Skeletal muscle tissue (tissue), 4 donors: ENCODE results near the gene PFN2. TPM values are rescaled to one million over a fixed set of nuclear protein-coding genes. Genes with fewer than 3 reads are reported as not detected.

Experiments
- H3K27ac ChIP-seq: one replicate; pipeline ENCODE4 v1.7.0; 2013; ENCODE audit warnings: mild to moderate bottlenecking, low read depth, low read length, inconsistent platforms
- H3K27me3 ChIP-seq, 3 donors: one replicate each; pipeline ENCODE4 v1.7.0; 2013; ENCODE audit warnings: low read length in 3 of 3; ENCODE audit not compliant: control insufficient read depth in 3 of 3, insufficient read depth in 3 of 3
- H3K36me3 ChIP-seq, 3 donors: one replicate each; pipeline ENCODE4 v1.7.0; 2013; ENCODE audit warnings: low read length in 3 of 3; ENCODE audit not compliant: control insufficient read depth in 3 of 3, insufficient read depth in 3 of 3
- H3K4me1 ChIP-seq, 3 donors: one replicate each; pipeline ENCODE4 v1.7.0; 2013; ENCODE audit warnings: low read length in 3 of 3, mild to moderate bottlenecking in 3 of 3; ENCODE audit not compliant: control insufficient read depth in 3 of 3, insufficient read depth in 3 of 3
- H3K4me3 ChIP-seq, 3 donors: one replicate each; pipeline ENCODE4 v1.7.0; 2013; ENCODE audit warnings: low read length in 3 of 3
- H3K9ac ChIP-seq, 3 donors: one replicate each; pipeline ENCODE4 v1.7.0; 2013; ENCODE audit warnings: low read length in 3 of 3, mild to moderate bottlenecking in 3 of 3, moderate library complexity in 2 of 3, low read depth in 1 of 3
- H3K9me3 ChIP-seq, 3 donors: one replicate each; pipeline ENCODE4 v1.7.0; 2013; ENCODE audit warnings: low read length in 3 of 3; ENCODE audit not compliant: control insufficient read depth in 3 of 3
- total RNA-seq: library from RNA; depleted of rRNA; stranded (reverse); fragments of >200 nt; gene quantifications from one replicate; pipeline ENCODE4 v1.2.3, GENCODE V29; 2014
- donor health status: Osteomylitis.

Gene PFN2
- total RNA-seq, 1 donor from 2014 or later: 142 TPM

DNA sequence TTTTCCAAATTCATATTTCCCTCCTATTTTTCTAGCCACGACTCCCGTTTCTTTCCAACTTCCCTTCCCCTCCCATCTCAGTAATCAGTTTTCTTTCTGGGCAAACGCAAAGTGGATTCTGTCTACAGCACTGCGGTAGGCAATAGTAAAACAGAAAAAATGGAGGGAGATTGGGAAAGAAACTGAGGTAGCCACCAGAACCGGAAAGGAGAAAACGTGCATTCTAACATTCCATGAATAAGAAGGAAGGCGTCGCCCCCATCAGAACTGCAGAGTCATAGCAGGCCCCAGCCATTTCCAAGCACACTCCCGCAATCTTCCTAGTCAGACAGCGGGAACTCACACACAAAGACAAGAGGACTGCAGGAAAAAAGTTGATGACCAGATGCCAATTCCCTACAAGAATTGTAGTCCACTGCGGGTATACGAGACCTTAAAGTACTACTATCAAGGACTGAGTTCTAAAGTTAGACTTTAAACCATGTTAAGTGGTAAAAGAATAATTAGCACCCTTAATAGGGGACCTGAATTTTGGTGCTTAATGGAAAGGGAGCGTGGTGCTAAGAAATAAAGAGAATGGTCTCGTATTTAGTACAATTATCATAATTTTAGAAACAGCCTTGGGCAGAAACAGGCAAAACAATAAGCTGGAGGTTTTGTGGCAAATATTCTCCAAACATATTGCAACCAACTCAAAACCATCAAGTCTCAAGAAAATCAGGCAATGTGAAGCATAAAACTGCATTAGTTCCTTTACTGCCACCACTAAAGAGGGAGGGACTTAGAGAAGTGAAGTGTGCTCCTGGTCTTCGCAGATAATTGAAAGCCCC is 1.4 kb downstream of the PFN2 start:
- Histone ChIP-seq H3K9ac (peak overlapping the region; percentile 92 to 96 (median 95)), H3K4me3 (peak overlapping the region; percentile 81 to 90 (median 87)), H3K27ac (peak overlapping the region; percentile 97), H3K27me3 (no peaks in the 10 kb centered on the region), H3K9me3 (no peaks in the 10 kb centered on the region), H3K36me3 (peaks cover 0 to 7% (median 2%) of the 10 kb centered on the region in 3 donors), H3K4me1 (peaks cover 10 to 32% (median 20%) of the 10 kb centered on the region in 3 donors)

- Histone ChIP-seq H3K4me1 (peaks cover 14 to 36% (median 21%) of the 10 kb centered on the region in 3 donors), H3K27ac (peak overlapping the region; percentile 97)
Measured at GRCh38 chr3:149968216-149968615, 2.5 kb downstream of the PFN2 start.

GRCh38 chr3:149967086-149967685 is 3.5 kb downstream of the PFN2 start:
- Histone ChIP-seq H3K36me3 (peaks cover 0 to 14% (median 2%) of the 10 kb centered on the region in 3 donors), H3K4me1 (peaks cover 14 to 36% (median 21%) of the 10 kb centered on the region in 3 donors), H3K9ac (peak overlapping the region; percentile 47 to 96 (median 92)), H3K27ac (peak overlapping the region; percentile 97), H3K9me3 (no peaks in the 10 kb centered on the region), H3K27me3 (no peaks in the 10 kb centered on the region), H3K4me3 (peak overlapping the region; percentile 81 to 90 (median 87))

More at GRCh38 chr3:149968216-149968615, 2.5 kb downstream of the PFN2 start:
- peak overlapping the region; percentile 92 to 96 (median 95) for H3K9ac ChIP-seq
- no peaks in the 10 kb centered on the region for H3K27me3 ChIP-seq
- peaks cover 0 to 13% (median 2%) of the 10 kb centered on the region in 3 donors for H3K36me3 ChIP-seq
- peak overlapping the region; percentile 81 to 90 (median 87) for H3K4me3 ChIP-seq
- H3K9me3 ChIP-seq: no peaks in the 10 kb centered on the region

GRCh38 chr3:149965278-149965677 is 5.4 kb downstream of the PFN2 start:
- Histone ChIP-seq H3K4me1 (peaks cover 14 to 32% (median 17%) of the 10 kb centered on the region in 3 donors), H3K9ac (peak overlapping the region in 1 of 3 donors; percentile 27), H3K27me3 (no peaks in the 10 kb centered on the region), H3K9me3 (no peaks in the 10 kb centered on the region), H3K27ac (no peak overlapping the region), H3K4me3 (no peak overlapping the region), H3K36me3 (peaks cover 0 to 14% (median 2%) of the 10 kb centered on the region in 3 donors)

- H3K4me1 ChIP-seq: peaks cover 14 to 29% (median 17%) of the 10 kb centered on the region in 3 donors
- H3K4me3 ChIP-seq: no peak overlapping the region
- H3K36me3 ChIP-seq: peaks cover 0 to 17% (median 2%) of the 10 kb centered on the region in 3 donors
- no peaks in the 10 kb centered on the region for H3K27me3 ChIP-seq
- no peaks in the 10 kb centered on the region for H3K9me3 ChIP-seq
- H3K27ac ChIP-seq: no peak overlapping the region
- no peak overlapping the region for H3K9ac ChIP-seq
Measured at GRCh38 chr3:149964291-149964690, 6.4 kb downstream of the PFN2 start.

GRCh38 chr3:149963485-149963884 is 7.2 kb downstream of the PFN2 start:
- H3K36me3 ChIP-seq: peaks cover 0 to 17% (median 2%) of the 10 kb centered on the region in 3 donors
- H3K4me1 ChIP-seq: peaks cover 14 to 29% (median 17%) of the 10 kb centered on the region in 3 donors
- H3K27me3 ChIP-seq: no peaks in the 10 kb centered on the region
- peak overlapping the region in 1 of 3 donors; percentile 18 for H3K9ac ChIP-seq
- H3K27ac ChIP-seq: no peak overlapping the region
- H3K9me3 ChIP-seq: no peaks in the 10 kb centered on the region
- H3K4me3 ChIP-seq: no peak overlapping the region

DNA sequence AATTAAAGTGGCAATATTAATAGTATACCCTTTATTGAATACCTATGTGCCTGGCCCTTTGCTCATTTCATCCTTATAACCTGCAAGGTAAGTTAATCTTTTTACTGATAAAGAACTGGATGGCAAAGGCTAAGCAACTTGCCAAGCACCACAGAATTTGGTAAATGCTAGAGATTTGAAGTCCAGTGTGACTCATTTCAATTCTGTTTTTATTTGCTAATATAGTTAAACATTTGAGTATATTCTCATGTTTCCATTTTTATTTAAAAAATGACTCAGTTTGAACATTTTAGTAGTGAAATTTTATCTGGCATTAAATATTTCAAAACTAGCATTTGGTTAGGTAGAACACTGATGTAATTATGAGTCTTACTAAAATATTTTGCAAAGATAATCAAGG is 11.3 kb downstream of the PFN2 start:
- H3K9me3 ChIP-seq: no peaks in the 10 kb centered on the region
- H3K36me3 ChIP-seq: peaks cover 0 to 10% (median 0%) of the 10 kb centered on the region in 3 donors
- peaks cover 2 to 9% (median 5%) of the 10 kb centered on the region in 3 donors for H3K4me1 ChIP-seq
- no peak overlapping the region for H3K4me3 ChIP-seq
- H3K27ac ChIP-seq: no peak overlapping the region
- H3K27me3 ChIP-seq: no peaks in the 10 kb centered on the region
- no peak overlapping the region for H3K9ac ChIP-seq

DNA sequence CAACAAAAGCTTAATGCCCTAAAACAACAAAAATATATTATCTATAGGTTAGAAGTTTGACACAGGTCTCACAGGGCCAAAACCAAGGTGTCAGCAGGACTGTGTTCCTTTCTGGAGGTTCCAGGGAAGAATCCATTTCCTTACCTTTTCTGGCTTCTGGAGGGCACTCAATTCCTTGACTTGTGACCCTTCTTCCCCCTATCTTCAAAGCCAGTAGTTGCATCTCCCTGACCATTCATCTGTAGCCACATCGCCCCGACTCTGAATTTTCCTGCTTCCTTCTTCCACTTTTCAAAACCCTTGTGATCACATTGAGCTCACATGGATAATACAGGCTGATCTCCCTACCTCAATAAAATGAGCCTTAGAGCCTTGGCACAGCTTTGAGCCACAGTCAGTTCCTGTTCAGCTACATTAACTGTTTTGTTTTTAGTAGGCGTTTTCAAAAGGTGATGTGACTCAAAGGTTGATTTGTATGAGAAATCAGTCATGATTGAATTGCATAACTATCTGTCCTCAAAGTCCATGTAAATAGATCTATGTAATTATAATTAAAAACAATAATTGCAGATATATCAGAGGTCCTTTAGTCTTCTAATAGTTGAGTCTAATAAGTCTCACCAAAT is 12.4 kb downstream of the PFN2 start:
- Histone ChIP-seq H3K9ac (no peak overlapping the region), H3K9me3 (no peaks in the 10 kb centered on the region), H3K36me3 (peaks cover 0 to 4% (median 0%) of the 10 kb centered on the region in 3 donors), H3K4me1 (peaks cover 0 to 2% (median 0%) of the 10 kb centered on the region in 3 donors), H3K4me3 (no peak overlapping the region), H3K27ac (no peak overlapping the region), H3K27me3 (no peaks in the 10 kb centered on the region)

DNA sequence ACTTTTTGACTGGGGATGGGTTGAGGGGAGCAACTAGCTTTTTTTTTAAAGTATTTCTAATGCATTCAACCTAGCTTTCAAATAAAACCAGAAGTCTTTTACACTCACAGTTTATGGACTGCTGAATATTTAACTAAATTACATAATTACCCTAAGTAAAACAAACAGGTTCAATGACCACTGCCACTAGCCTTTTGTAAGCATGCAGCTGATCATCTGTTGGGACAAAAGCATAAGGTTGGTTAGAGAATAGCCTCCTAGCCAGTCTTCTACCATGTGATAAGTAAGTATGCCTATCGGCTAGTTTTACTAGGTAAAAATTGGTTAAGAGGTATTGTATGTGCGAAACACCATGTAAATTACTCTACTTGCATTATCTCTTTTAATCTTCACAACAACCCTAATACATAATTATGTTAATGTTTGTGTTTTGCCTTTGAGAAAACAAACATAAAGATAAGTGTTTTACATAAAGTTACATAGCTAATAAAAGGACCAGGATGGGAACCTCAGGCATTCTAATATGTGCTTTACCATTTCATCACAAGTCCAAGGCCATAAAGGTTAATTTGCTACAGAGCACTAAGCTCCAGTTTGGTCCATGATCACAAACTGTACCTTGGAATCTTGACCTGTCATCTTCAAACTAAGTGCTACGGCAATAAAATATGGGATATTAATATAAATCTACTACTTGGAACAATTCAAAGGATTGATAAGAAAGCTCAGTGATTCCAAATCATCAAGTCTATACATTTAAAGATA is 13.2 kb downstream of the PFN2 start:
- Histone ChIP-seq H3K4me1 (peaks cover 0 to 2% (median 0%) of the 10 kb centered on the region in 3 donors), H3K4me3 (no peak overlapping the region), H3K9ac (no peak overlapping the region), H3K9me3 (no peaks in the 10 kb centered on the region), H3K27ac (no peak overlapping the region), H3K36me3 (peaks cover 0 to 3% (median 0%) of the 10 kb centered on the region in 3 donors), H3K27me3 (no peaks in the 10 kb centered on the region)
